ENCODE results near the gene PMM1. TPM values are rescaled to one million over a fixed set of nuclear protein-coding genes. Genes with fewer than 3 reads are reported as not detected.

The PMM1 gene
- total and polyA plus RNA-seq, 2 donors (not counting 3 experiments of a cell fraction or from before 2014, with no cell fraction given): 14.6 to 31.7 TPM

DNA sequence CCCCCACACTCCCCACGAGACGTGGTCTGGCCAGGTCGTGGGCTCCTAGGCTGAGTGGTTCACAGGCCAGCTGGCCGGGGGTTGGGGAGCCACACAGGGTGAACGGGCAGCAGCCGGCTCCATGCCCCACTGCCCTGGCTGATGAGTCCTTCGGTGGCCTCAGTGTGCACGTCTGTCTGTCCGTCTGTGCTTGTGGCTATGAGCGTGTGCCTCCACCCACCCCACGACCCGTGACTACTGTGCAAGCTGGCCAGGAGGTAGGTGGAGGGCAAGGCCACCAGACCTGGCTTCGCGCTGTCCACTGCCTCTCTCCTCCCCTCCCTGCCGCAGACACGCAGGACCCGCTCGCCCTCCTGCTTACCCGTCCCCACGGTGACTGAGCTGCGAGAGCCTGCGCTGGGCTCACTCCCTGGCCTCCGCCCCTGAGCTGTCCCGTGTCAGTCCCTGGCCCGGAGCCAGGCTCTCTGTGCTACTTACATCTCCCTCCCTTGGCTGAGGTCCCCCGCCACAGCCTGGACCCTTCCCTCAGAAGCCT lies 14.7 kb downstream of the PMM1 start:
- intact Hi-C loops (cut with micrococcal nuclease) (no loop called here), dilution Hi-C loops (cut with MboI; ENCODE audit: extremely low pct_ligation_motif_present, low sequenced_read_pairs) (no loop called here)
- H2AFZ ChIP-seq (ENCODE audit: low read depth, low read length): no peak overlapping the region
- FAIRE-seq (no peak), DNase-seq (ENCODE audit: low read depth, low spot score) (no peak)
- H3K9me1 ChIP-seq (replicated peaks; ENCODE audit: control insufficient read depth, extremely low read depth, insufficient read depth, low read length): no peaks in the 10 kb centered on the region
- no peaks in the 10 kb centered on the region for H3K27me3 ChIP-seq (ENCODE audit: control insufficient read depth in 2 of 2, insufficient read depth in 2 of 2, low read length in 2 of 2)
- no peak overlapping the region for H3K9ac ChIP-seq (replicated peaks; ENCODE audit: extremely low read depth, insufficient read depth, low read length)
- H3K4me3 ChIP-seq (replicated peaks in 1 of 3; ENCODE audit: insufficient read depth in 1 of 3, low read depth in 1 of 3, low read length in 3 of 3): no peak overlapping the region
- H3K27ac ChIP-seq (ENCODE audit: insufficient read depth, low read depth, low read length): no peak overlapping the region
- H3K36me3 ChIP-seq (ENCODE audit: control insufficient read depth in 2 of 2, extremely low read depth in 1 of 2, insufficient read depth in 2 of 2, low read length in 2 of 2): peaks cover 0 to 7% of the 10 kb centered on the region in 2 experiments
- TF ChIP-seq, protein P1, sequence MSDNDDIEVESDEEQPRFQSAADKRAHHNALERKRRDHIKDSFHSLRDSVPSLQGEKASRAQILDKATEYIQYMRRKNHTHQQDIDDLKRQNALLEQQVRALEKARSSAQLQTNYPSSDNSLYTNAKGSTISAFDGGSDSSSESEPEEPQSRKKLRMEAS (IDR thresholded peaks at IDR 0.05; ENCODE audit: insufficient read depth, insufficient read length): no peak
- TF ChIP-seq, protein P2, sequence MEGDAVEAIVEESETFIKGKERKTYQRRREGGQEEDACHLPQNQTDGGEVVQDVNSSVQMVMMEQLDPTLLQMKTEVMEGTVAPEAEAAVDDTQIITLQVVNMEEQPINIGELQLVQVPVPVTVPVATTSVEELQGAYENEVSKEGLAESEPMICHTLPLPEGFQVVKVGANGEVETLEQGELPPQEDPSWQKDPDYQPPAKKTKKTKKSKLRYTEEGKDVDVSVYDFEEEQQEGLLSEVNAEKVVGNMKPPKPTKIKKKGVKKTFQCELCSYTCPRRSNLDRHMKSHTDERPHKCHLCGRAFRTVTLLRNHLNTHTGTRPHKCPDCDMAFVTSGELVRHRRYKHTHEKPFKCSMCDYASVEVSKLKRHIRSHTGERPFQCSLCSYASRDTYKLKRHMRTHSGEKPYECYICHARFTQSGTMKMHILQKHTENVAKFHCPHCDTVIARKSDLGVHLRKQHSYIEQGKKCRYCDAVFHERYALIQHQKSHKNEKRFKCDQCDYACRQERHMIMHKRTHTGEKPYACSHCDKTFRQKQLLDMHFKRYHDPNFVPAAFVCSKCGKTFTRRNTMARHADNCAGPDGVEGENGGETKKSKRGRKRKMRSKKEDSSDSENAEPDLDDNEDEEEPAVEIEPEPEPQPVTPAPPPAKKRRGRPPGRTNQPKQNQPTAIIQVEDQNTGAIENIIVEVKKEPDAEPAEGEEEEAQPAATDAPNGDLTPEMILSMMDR (IDR thresholded peaks at IDR 0.05; ENCODE audit: extremely low read depth in 1 of 2, insufficient read depth in 1 of 2, low read depth in 1 of 2, low read length in 2 of 2): no peak
- no peak for TF ChIP-seq MYC (IDR thresholded peaks at IDR 0.05; ENCODE audit: low read depth, low read length)
- TF ChIP-seq JUN (IDR thresholded peaks at IDR 0.05; ENCODE audit: borderline replicate concordance, insufficient read depth, insufficient read length, low read depth): no peak
- no peak for TF ChIP-seq POLR2AphosphoS5 (IDR thresholded peaks at IDR 0.05; ENCODE audit: insufficient read depth, low read depth, low read length)
- TF ChIP-seq EZH2 (IDR thresholded peaks at IDR 0.05; ENCODE audit: borderline replicate concordance, low read depth, low read length, severe bottlenecking): no peak
- TF ChIP-seq FOS (IDR thresholded peaks at IDR 0.05; ENCODE audit: borderline replicate concordance, insufficient read depth, low read length): no peak
- TF ChIP-seq GATA2 (IDR thresholded peaks at IDR 0.05; ENCODE audit: insufficient read depth, insufficient read length, low read depth, low read length): no peak
- no peak for TF ChIP-seq POLR2A (IDR thresholded peaks at IDR 0.05; ENCODE audit: low read depth, low read length)
- no peaks in the 10 kb centered on the region for H3K4me1 ChIP-seq (ENCODE audit: control insufficient read depth, extremely low read depth, insufficient read depth, low read length)
- H3K9me3 ChIP-seq (replicated peaks; ENCODE audit: control insufficient read depth, insufficient read depth, low read length): no peaks in the 10 kb centered on the region
- no peak overlapping the region for H3K4me2 ChIP-seq (ENCODE audit: insufficient read depth, low read length)
- BruUV-seq (replicated peaks): no TSS peak
- H4K20me1 ChIP-seq (replicated peaks; ENCODE audit: control insufficient read depth, extremely low read depth, insufficient read depth, low read length): no peaks in the 10 kb centered on the region
- H3K79me2 ChIP-seq (ENCODE audit: control insufficient read depth, insufficient read depth, low read length): no peaks in the 10 kb centered on the region
- ChIA-PET POLR2A (no interaction called here), CTCF (interaction anchor here (1.0 kb wide), 2 partner anchors 15 to 31 kb away, joined by 3 read pairs; partner anchors contain the start of genes PMM1 and POLR3H)

Measured in endothelial cell of umbilical vein (primary cell).